Body of pancreas (tissue), 4 donors: ENCODE measurements around the gene GPI.

ENCODE experiments used
- CTCF ChIP-seq, 7 experiments: fragments of 450-650 bp in 4 of 7; fragments of 200-600 bp in 3 of 7; sonication (generic) in 3 of 7; IDR thresholded peaks; one replicate each; pipeline ENCODE4 v1.5.1; 2016 to 2019; ENCODE audit warnings: antibody characterized with exemption in 7 of 7
- POLR2A ChIP-seq, 3 donors: fragments of 450-650 bp; IDR thresholded peaks; one replicate each; pipeline ENCODE4 v1.6.1; 2016; ENCODE audit warnings: antibody characterized with exemption in 3 of 3, mild to moderate bottlenecking in 2 of 3

- TF ChIP-seq CTCF (IDR thresholded peaks at IDR 0.05) (no peak), POLR2A (IDR thresholded peaks at IDR 0.05) (no peak)
Measured at GRCh38 chr19:34325181-34325580, 39.8 kb upstream of the GPI start.
